CD4-positive, alpha-beta T cell (primary cell): ENCODE results near the gene PHF10. TPM values are rescaled to one million over a fixed set of nuclear protein-coding genes. Genes with fewer than 3 reads are reported as not detected.

Source experiments
- ATAC-seq: fragments of 200-7000 bp; cut with Tn5 transposase; one replicate; pipeline ENCODE4 v1.10.0; 2022; ENCODE audit warnings: mild to moderate bottlenecking; ENCODE audit not compliant: poor library complexity
- CTCF ChIA-PET: fragments of 350-600 bp; sonication (Branson Sonifier 250); formaldehyde crosslinking; loops from one replicate; lab custom pipeline; 2021; ENCODE audit warnings: antibody characterized with exemption, inconsistent platforms; lab: Charles Lee
- POLR2A ChIA-PET: fragments of 350-600 bp; sonication (Branson Sonifier 250); formaldehyde crosslinking; loops from one replicate; lab custom pipeline; 2021; ENCODE audit warnings: antibody characterized with exemption, inconsistent platforms; lab: Charles Lee
- DNase-seq, 14 experiments: peaks; one replicate each; pipeline ENCODE4 v3.0.0-alpha.2; 2013 to 2020; ENCODE audit warnings: mixed read lengths in 2 of 14
- H3K27ac ChIP-seq, 2 donors: one replicate each; pipeline versions ENCODE4 v1.5.1 to v1.7.0; 2013; ENCODE audit warnings: low read length in 2 of 2, low read depth in 1 of 2, mild to moderate bottlenecking in 1 of 2
- H3K27me3 ChIP-seq, 2 experiments: 1 replicate in 1 of 2; 2 replicates in 1 of 2; pipeline versions ENCODE4 v1.6.1 to v1.7.0; 2013; ENCODE audit warnings: low read length in 2 of 2, control low read depth in 1 of 2, mild to moderate bottlenecking in 1 of 2, moderate library complexity in 1 of 2; ENCODE audit not compliant: insufficient read depth in 2 of 2, control insufficient read depth in 1 of 2
- H3K36me3 ChIP-seq: one replicate; pipeline ENCODE4 v1.6.1; 2013; ENCODE audit warnings: low read length, control low read depth; ENCODE audit not compliant: insufficient read depth
- H3K4me1 ChIP-seq: one replicate; pipeline ENCODE4 v1.6.1; 2013; ENCODE audit warnings: low read length, control low read depth; ENCODE audit not compliant: insufficient read depth
- H3K4me3 ChIP-seq: one replicate; pipeline ENCODE4 v1.5.1; 2013; ENCODE audit warnings: mild to moderate bottlenecking, low read length, moderate library complexity
- H3K9me3 ChIP-seq, 2 experiments: 1 replicate in 1 of 2; 2 replicates in 1 of 2; pipeline versions ENCODE4 v1.6.1 to v1.7.0; 2013; ENCODE audit warnings: low read length in 2 of 2, mild to moderate bottlenecking in 2 of 2, control low read depth in 1 of 2, moderate library complexity in 1 of 2; ENCODE audit not compliant: control insufficient read depth in 1 of 2, insufficient read depth in 1 of 2
- H3K27ac Mint-ChIP-seq: one replicate; pipeline ENCODE4 v1.8.0; 2020; ENCODE audit warnings: mixed read lengths
- H3K27me3 Mint-ChIP-seq: one replicate; pipeline ENCODE4 v1.8.0; 2021; ENCODE audit warnings: mixed read lengths
- H3K36me3 Mint-ChIP-seq: one replicate; pipeline ENCODE4 v1.8.0; 2021; ENCODE audit warnings: low read depth, mixed read lengths
- H3K4me1 Mint-ChIP-seq: one replicate; pipeline ENCODE4 v1.8.0; 2021; ENCODE audit warnings: low read depth, mixed read lengths
- H3K4me3 Mint-ChIP-seq: one replicate; pipeline ENCODE4 v1.8.0; 2020; ENCODE audit warnings: mild to moderate bottlenecking, mixed read lengths
- H3K9me3 Mint-ChIP-seq: one replicate; pipeline ENCODE4 v1.8.0; 2020; ENCODE audit warnings: mixed read lengths
- intact Hi-C, 2 experiments: fragments of 100-400 bp; cut with DNase I in 1 of 2; cut with micrococcal nuclease in 1 of 2; formaldehyde crosslinking; loops; one replicate each; pipeline versions ENCODE4 v1.15.1 to v1.9.0; 2023 to 2025; cut with DNase I, micrococcal nuclease
- total RNA-seq, 174 experiments: library from RNA in 2 of 174; stranded (reverse) in 2 of 174; gene quantifications; one replicate each; pipeline ENCODE4 v1.2.3 and lab custom pipeline; 2021 to 2026
- TF ChIP-seq, protein P1 (sequence below): fragments of 200-600 bp; IDR thresholded peaks from one replicate; pipeline ENCODE4 v1.8.0; 2022; ENCODE audit warnings: antibody characterized with exemption, mild to moderate bottlenecking

The PHF10 gene
- total RNA-seq, 2 experiments from 2014 or later, result 93.9 to 97.8 TPM

DNA sequence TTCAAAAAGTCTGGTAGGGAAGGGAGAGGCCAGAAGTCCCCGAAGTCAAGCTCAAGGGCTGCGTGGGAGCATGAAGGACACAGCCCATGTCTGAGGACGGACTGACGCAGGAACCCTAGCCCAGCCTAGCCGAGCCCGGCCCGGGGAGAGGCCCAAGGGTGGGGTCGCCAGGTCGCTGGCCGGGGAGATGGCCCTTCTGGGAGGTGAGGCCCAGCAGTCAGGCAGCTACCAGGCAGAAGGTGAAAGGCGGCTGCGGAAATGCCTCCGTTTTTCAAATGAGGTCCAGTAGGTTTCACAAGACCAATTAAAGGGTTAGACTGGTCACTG is 67.1 kb downstream of the PHF10 start:
- peaks cover 18% of the 10 kb centered on the region for H3K4me1 Mint-ChIP-seq
- H3K36me3 Mint-ChIP-seq, result peaks cover 30% of the 10 kb centered on the region
- ATAC-seq (no peak), DNase-seq (no peak)
- POLR2A ChIA-PET, result no interaction called here
- TF ChIP-seq, protein P1, sequence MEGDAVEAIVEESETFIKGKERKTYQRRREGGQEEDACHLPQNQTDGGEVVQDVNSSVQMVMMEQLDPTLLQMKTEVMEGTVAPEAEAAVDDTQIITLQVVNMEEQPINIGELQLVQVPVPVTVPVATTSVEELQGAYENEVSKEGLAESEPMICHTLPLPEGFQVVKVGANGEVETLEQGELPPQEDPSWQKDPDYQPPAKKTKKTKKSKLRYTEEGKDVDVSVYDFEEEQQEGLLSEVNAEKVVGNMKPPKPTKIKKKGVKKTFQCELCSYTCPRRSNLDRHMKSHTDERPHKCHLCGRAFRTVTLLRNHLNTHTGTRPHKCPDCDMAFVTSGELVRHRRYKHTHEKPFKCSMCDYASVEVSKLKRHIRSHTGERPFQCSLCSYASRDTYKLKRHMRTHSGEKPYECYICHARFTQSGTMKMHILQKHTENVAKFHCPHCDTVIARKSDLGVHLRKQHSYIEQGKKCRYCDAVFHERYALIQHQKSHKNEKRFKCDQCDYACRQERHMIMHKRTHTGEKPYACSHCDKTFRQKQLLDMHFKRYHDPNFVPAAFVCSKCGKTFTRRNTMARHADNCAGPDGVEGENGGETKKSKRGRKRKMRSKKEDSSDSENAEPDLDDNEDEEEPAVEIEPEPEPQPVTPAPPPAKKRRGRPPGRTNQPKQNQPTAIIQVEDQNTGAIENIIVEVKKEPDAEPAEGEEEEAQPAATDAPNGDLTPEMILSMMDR, result no peak
- CTCF ChIA-PET, result no interaction called here
- intact Hi-C loops, result loop anchor here (5.0 to 10.0 kb wide), 2 partner anchors 45 to 152 kb away; partner anchors contain the start of genes C6orf120 (in 1 of the 2) and WDR27 (in 1 of the 2)
- H3K27ac ChIP-seq, result no peak overlapping the region
- H3K27me3 Mint-ChIP-seq, result no peaks in the 10 kb centered on the region
- no peaks in the 10 kb centered on the region for H3K9me3 ChIP-seq
- no peak overlapping the region for H3K4me3 ChIP-seq
- no peaks in the 10 kb centered on the region for H3K27me3 ChIP-seq
- no peaks in the 10 kb centered on the region for H3K9me3 Mint-ChIP-seq
- no peak overlapping the region for H3K4me3 Mint-ChIP-seq
- H3K4me1 ChIP-seq, result peaks cover 10% of the 10 kb centered on the region
- no peaks in the 10 kb centered on the region for H3K36me3 ChIP-seq
- no peak overlapping the region for H3K27ac Mint-ChIP-seq

DNA sequence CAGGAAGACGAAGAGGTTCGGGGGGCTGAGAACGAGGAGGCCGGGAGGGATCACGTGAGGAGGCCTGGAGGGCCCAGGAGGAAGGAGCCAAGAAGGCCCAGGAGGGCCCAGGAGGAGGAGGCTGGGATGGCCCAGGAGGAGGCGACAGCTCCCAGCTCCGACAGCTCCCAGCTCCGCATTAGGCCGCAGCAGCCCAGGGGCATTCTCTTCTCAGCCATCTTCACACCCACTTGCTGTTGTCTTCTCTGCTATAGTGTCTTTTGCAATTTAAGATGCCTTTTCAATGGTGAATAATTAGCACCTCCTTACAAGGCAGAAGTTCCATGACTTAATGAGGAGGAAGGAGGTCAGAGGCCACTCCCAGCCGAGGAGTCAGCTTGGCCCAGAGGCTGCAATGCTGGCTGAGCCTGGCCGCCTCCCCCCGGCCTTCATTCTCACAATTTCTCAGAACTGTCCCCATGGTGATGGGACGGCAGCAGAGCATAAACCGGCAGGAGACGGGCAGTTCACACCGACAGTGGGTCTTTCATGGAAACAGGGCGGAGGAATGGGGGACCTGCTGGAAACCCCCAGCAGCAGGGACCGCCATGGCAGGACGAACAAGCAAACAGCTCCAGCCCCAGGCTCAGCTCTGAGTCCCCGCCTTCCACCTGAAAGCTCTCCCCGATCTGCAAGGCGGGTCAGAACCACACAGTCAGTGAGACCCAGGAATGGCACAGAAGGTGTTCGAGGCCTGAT is 67.6 kb downstream of the PHF10 start:
- ATAC-seq, result no peak
- intact Hi-C loops, result loop anchor here (5.0 to 10.0 kb wide), 2 partner anchors 46 to 152 kb away; partner anchors contain the start of genes C6orf120 (in 1 of the 2) and WDR27 (in 1 of the 2)
- H3K27ac Mint-ChIP-seq, result no peak overlapping the region
- ChIA-PET POLR2A (no interaction called here), CTCF (no interaction called here)
- peaks cover 25% of the 10 kb centered on the region for H3K36me3 Mint-ChIP-seq
- no peaks in the 10 kb centered on the region for H3K9me3 ChIP-seq
- no peaks in the 10 kb centered on the region for H3K9me3 Mint-ChIP-seq
- peaks cover 18% of the 10 kb centered on the region for H3K4me1 Mint-ChIP-seq
- DNase-seq, result no peak
- H3K4me3 ChIP-seq, result no peak overlapping the region
- no peak overlapping the region for H3K4me3 Mint-ChIP-seq
- H3K4me1 ChIP-seq, result peaks cover 10% of the 10 kb centered on the region
- peaks cover under 1% of the 10 kb centered on the region for H3K36me3 ChIP-seq
- TF ChIP-seq, protein P1, result no peak
- H3K27me3 Mint-ChIP-seq, result no peaks in the 10 kb centered on the region
- H3K27me3 ChIP-seq, result no peaks in the 10 kb centered on the region
- H3K27ac ChIP-seq, result no peak overlapping the region

DNA sequence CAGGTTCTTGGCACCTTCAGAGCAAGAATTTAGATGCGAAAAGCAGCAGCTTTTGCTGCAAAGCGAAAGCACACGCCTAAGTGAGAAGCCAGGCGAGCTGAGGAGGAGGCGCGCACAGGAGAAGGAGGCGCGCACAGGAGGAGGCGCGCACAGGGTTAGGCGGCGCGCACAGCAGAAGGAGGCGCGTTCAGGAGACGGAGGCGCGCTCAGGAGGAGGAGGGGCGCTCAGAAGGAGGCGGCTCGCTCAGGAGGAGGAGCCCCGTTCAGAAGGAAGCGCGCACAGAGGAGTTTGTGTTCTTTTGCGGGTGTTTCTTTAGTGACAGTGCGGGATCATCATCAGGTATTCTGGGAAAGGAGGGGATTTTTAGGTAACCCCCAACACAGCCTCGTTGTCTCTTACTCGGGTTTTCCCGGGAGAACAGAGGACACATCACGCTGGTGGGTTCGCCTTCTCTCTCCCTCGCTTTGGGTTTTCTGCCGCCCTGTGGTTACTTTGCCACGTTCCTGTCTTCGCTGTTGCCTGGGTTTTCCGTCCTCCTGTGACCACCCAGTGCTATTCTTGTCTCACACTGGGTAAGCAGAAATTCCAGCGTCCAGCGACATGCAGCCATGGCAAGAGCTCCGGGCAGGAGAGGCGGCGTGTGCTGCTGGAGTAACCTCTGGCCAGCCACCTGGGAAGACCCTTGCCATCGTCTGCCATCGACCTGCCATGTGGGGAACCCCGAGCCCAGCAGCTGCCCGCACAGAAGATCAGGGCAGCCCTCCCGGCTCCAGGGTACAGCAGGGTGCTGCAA is 69.5 kb downstream of the PHF10 start:
- no peaks in the 10 kb centered on the region for H3K27me3 ChIP-seq
- H3K36me3 ChIP-seq, result peaks cover 4% of the 10 kb centered on the region
- TF ChIP-seq, protein P1, result no peak
- DNase-seq (peak; percentile 14 to 88 (median 66)), ATAC-seq (peak; percentile 95)
- Mint-ChIP-seq H3K9me3 (no peaks in the 10 kb centered on the region), H3K4me1 (peaks cover 18% of the 10 kb centered on the region), H3K27me3 (no peaks in the 10 kb centered on the region), H3K36me3 (peaks cover 23% of the 10 kb centered on the region), H3K27ac (peak overlapping the region; percentile 87), H3K4me3 (peak overlapping the region; percentile 91)
- H3K4me1 ChIP-seq, result peaks cover 10% of the 10 kb centered on the region
- peak overlapping the region; percentile 74 for H3K4me3 ChIP-seq
- peak overlapping the region; percentile 42 to 44 for H3K27ac ChIP-seq
- POLR2A ChIA-PET, result interaction anchor here (0.6 to 1.8 kb wide), 4 partner anchors 47 to 442 kb away, joined by 3 to 17 read pairs (median 3); partner anchors contain the start of genes C6orf120, DYNLT2, ERMARD and WDR27
- CTCF ChIA-PET, result no interaction called here
- H3K9me3 ChIP-seq, result no peaks in the 10 kb centered on the region
- intact Hi-C loops, result loop anchor here (2.0 to 10.0 kb wide), 4 partner anchors 48 to 762 kb away; partner anchors contain the start of genes C6orf120 (in 1 of the 2) and WDR27 (in 1 of the 2)

Other genes starting within 250 kb of the PHF10 start
- 10 to 100 TPM; 22.0 to 23.5 TPM for gene WDR27, start 22.5 kb downstream of the PHF10 start, total RNA-seq
- 10 to 100 TPM; 19.7 to 21.3 TPM for gene C6orf120, start 22.4 kb downstream of the PHF10 start, total RNA-seq
- 1 to 10 TPM; 4.1 to 4.3 TPM for gene DYNLT2, start 27.1 kb upstream of the PHF10 start, total RNA-seq
- gene ERMARD, start 27.1 kb upstream of the PHF10 start, total RNA-seq, result 10 to 100 TPM; 24.2 to 26.2 TPM